HG02610 (cell line): ENCODE results near the gene DDAH2.

Experiments used
- ATAC-seq: cut with Tn5 transposase; IDR thresholded peaks from one replicate; pipeline ENCODE4 v1.9.1; 2021; ENCODE audit warnings: mild to moderate bottlenecking, moderate library complexity; ENCODE audit not compliant: unreplicated experiment

DDAH2 gene

DNA sequence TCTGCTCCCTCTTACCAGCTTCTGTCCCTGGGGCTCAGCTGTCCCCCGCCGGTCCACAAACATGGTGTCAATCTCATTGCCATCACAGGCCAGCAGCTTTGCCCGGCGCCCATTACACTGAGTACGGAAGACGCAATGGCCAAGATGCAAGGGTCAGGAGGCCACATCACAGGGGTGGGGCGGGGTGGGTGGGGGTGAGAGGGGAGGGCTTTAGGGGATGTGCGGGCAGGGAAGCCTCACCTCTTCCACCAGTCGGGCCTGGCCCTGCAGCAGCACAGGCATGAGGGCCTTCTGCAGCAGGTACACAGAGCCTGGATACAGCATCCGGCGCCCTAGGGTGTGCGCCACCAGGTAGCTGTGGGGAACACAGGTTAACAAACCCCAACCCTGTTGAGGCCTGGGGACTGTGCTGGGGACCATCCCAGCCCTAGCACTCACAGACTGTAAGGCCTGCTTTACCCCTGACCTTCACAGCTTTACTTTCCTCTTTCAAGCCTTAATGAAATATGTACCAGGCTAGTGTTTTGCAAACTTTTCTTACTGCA lies 37.5 kb downstream of the DDAH2 start:
- no peak for ATAC-seq

DNA sequence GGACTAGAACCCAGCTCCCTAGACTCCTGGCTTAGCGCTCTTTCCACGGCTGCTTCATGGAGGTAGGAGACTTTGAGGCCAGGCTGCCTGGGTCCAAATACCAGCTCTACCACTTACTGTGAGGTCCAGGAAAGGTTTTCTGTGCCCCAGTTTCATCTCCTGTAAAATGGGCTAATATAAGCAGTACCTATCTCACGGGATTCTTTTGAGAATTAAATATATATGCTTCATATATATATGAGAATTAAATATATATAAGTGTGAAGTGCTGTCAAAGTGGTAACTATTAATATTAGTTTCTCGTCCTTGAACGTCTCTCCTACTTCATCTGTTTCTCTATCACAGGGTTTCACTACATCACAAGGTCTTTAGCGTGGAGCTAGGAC lies 38.0 kb downstream of the DDAH2 start:
- no peak for ATAC-seq

DNA sequence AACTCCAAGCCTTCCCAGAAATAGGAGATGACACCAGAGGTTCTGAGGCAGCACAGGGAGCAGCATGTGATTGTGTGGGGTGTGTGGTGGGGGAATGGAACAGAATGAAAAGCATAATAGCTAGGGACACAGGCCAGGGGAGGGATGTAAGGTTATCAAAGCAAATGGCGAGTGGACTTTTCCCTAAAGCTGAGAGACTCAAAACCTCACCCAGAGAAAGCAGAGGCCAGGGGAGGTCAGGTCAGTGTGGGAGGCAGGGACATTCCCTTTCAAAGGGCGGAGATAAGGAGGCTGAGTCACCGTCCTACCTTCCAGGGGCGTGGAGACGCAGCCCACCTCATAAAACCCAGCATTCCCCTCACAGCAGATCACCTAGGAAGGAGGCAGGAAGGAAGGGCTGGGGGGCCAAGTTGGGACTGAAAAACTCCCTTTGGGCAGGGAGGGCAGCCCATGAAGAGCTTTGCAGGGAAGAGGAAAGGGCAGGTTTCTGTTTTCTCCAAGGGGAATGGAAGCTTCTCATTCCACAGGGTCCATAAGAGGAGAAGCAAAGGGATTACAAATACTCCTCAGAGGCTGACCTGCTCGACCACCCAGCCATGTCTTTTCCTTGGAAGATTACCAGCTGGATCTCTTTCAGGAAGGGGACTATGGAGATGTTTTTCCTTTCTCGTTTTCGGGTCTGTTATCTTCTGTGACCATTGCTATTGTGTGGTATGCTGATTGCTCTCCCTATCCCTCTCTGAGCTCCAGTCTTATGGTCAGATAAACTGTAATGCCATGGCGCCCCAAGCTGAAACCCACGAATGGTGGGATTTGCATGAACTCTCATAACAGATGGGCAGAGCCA lies 38.6 kb downstream of the DDAH2 start:
- ATAC-seq = no peak

DNA sequence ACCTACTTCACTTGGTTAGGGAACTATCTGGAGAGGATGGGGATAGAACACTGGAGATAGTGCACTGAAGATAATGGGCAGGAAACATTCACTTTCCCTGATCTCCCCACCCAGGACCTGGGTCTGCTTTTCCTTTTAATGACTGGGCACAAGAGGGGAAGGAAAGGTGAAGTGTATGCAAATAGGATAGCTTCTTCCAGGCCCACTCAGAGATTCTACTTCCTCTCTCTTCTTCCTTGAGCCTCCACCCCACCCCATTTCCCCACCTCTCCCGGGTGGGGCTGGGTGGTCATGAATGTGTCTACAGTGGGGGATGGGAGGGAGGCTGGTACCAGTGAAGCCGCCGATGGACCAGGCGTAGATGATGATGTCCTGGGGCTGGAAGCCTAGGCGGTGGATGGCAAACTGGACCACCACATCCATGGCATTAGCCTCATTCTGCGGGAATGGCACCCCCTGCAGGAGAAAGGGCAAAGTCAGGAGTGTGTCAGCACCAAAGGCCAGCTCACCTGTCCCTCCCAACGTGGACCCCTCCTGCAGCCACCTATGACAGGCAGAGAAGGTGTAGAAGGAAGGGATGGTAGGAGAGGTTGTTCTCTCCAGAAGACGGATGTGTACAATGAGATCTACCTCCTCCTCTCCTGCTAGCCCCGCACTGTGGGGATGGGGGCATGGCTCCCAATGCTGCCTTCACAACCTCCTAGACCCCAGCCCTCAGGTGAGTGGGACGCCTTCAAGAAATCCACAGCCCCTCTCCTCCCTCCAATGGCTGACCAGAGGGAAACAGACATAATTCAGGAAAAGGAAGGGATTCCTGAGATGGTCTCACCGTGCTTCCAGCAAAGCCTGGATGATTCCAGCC lies 39.6 kb downstream of the DDAH2 start:
- ATAC-seq = no peak

DNA sequence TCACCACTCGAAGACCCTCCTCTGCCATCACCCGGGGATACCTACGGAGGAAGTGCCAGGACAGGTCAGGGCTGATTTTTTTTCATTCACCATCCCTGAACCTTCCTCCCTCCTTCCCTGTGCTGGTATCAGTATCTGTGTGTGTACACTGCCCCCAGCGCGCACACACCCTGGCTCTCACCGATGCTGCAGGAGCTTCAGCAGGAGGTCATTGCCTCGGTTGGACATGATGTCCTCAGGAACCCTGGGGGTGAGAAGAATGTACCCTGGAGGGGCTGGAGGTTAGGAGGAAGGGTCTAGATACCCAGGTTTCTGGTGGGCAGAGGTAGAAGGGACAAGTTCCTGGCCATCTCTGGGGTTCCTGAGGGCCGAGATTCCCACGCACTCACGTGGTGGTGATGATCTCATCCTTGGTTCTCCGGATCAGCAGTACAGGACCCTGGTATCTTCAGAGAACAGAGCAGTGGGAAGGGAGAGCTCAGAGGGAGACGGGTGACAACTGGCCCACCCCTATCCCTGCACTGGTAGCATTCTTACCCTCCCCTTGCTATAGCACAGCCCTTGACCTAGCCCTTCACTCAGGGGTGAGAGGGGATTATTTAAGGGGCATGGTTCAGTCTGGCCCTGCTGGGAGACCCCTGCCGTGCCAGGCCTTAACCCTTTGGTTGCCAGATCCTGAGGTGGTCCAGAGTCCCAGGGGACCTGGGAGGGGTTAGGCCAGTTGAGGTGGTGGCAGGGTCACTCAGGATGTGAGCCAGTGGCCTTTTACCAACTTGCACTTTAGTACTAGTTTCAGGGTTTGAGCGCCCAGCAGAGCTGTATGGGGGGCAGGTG lies 41.0 kb downstream of the DDAH2 start:
- no peak for ATAC-seq

DNA sequence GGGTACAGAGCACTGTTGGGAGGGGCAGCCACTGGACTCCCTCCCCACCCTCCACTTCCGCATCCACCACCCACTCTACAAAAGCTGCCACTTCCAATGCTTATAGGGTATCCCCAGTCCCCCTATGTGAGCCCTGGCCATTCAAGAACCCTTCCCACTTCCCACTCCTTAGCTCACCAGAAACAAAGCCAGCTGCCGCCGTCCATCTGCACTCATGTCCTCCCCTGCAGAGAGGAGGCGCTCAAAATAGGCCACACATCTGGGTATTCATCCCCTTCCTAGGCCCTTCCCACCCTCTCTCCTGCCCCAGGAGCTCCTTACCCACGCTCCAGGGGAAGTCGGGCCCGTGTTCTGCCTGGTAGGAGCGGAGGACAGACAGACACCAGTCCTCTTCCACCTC lies 41.8 kb downstream of the DDAH2 start:
- ATAC-seq = no peak

DNA sequence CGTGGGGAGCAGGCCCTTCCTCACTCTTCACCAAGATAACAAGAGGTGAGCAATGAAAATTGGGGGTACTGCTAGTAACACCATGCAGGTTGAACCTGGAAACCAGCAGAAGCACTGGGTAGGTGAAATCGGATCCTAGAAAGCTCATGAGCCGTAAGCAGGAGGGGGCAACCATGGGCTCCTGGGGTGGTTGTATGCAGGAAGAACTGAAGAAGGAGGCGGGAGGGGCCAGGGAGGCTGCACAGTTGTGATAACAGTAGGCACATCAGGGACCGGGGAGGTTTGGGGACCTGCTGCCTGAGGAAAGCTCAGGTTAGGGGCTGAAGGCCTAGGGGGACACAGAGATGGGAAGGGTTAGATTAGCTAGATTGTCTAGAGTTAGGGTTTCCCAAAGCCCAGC lies 42.6 kb downstream of the DDAH2 start:
- no peak for ATAC-seq

DNA sequence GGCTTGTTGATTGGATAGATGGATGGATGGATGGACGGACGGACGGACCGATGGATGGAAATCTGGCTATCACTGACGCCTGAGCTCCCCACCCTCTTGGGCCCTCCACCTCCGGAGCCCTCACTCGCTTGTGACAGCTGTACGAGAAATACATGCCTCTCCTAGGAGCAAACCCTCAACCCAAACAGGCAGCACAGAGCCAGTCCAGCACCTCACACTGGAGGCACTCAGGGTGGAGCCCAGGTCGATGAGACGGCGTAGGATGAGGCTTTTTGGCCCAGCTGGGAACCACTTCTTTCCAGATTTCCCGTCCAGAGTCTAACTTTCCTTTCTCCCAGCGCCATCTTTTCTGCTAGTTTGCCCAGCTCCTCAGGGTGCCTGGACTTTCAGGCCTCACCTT lies 45.5 kb downstream of the DDAH2 start:
- ATAC-seq = no peak

DNA sequence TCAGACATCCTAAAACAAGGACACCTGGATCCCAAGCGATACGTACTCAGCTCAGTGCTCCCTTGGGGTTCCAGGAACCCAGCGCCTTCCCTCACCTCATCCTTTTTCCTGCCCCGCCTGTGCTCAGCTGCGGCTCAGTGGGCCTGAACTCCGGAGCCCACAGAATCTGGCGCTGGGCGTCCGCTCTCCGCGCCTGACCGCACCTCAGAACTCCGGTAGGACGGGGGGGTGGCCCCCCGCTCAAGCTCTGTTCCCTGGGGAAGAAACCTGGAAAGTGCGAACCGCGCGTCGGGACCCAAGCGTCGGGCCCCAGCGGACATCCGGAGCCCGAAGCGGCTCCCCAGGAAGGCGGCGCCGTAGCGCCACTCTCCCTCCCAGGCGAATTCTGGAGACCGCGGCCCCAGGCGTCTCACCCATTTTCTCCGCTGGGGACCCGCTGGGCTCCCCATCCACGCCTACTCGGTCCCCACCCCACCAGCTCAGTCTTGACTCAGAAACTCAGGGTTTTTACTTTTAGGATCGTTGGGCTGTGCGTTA lies 47.9 kb downstream of the DDAH2 start:
- ATAC-seq = no peak

DNA sequence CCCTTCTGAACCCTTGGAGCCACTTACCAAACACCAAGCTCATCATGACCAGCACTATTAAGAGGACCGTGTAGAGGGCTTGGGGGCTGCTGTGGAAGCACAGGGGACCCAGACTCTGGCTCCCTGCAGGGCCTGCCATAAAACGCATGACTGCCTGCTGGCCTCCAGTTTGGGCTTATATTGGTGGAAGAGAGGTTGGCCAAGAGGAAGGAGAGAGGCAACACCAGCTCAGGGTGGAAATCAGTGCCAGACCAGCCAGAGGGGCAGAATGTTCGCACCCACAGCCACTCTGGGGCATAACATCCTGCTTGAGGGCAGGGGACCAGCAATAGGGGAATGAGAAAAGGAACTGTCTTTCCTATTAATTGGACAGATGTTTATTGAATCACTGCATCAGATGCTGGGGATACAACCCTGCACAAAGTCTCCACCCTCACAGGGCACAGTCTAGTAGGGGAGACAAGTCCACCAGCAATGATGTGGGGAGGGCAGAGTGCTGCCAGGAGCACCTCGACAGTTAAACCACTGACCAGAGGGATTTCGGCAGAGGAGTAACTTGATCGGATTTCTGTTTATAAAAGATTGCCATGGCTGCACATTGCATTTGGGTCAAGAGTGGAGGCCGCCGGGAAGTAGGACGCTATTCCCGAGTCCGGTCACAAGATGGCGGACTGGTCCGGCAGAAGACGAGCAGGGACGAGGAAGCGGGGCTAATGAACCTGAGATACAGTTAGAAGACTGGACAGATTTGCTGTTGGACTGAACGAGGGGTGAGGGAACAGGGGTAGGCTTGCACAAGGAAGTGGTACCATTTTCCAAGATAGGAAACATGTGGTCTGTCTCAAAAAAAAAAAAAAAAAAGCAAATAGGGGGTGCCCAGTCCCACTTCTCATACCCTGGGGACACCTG lies 48.6 kb downstream of the DDAH2 start, which contains the start of gene LY6G5C:
Gene LY6G5C (minus strand): TSS at position 842 of the 909 bp plus-strand sequence. CDS start 694 bp downstream, at position 148.
- ATAC-seq = no peak

DNA sequence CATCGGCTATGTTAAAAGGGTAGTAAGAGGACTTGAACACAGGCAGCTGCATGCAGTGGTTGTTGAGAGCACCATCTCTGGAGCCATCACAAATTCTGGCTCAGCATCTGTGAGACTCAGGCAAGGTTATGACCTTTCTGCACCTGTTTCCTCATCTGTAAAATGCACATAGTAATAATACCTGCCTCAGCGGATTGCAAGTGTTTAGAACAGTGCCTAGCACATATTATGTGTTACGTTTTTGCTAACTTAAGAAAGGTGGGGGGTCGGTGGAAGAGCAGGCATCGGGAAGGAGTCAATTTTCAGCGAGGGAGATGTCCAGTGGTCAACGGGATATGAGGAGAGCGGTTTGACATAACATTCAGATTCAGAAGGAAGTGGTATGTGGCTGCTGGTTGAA lies 51.1 kb downstream of the DDAH2 start:
- ATAC-seq = no peak
